Stimulated activated naive CD8-positive, alpha-beta T cell treated with anti-CD3 and anti-CD28 coated beads, Interleukin-15, Interleukin-2, amounts not matched to agents 100 U/mL and 50 U/mL, for 24 hours (primary cell): ENCODE data around the gene PNPLA3.

Source experiments
- ATAC-seq: fragments of 150-1000 bp; cut with Tn5 transposase; one replicate; pipeline ENCODE4 v1.10.0; 2021
- DNase-seq: peaks from one replicate; pipeline ENCODE4 v3.0.0; 2021

The PNPLA3 gene

GRCh38 chr22:43994006-43994405 lies 70.4 kb downstream of the PNPLA3 start:
- no peak for DNase-seq
- no peak for ATAC-seq

DNA sequence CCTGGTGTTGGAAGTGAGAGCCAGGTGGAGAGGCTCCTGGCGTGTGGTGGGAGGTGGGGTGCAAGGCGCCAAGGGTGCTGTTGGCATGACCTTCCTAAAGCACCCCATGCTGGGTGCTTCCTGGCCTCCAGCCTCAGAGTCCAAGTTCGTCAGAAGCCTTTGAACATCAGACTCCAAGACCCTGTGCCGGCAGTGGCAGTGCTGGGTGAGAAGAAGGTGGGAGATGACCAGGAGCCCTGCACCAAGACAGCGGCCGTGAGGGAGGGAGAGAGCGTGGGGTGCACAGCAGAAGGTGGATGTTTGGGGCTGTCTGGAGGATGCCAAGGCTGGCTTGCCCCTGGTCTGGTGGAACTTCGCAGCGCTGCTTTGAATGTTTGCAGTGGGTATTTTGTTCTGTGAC lies 70.8 kb downstream of the PNPLA3 start:
- ATAC-seq (no peak), DNase-seq (no peak)

DNA sequence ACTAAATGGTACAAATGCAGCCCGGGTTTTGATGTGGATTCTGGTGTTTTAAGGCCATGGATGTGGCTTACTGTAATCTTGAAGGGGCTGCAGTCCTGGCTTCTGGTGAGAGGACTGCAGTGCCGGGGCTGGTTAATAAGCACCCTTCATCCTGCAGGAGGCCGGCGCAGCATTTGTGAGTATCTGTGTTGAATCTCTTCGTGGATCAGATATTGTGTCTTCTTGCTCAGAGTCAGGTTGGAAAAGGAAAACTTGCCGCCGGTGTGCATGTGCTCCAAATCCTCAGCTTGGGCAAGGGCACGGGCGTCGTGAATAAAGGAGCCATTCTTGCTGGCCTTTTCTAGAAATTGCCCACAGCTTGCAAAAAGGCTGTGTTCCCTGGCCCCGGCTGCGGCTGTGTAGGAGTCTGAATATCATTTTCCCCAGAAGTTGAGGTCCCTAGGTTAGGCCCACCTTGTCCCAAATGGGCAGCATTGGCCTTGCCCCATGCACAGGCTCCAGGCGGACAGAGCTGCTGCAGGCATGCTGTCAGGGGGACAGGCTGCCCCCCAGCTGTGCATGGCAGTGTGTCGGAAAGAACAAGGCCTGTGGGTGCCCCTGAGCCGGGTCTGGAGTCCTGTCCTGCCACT lies 71.6 kb downstream of the PNPLA3 start:
- ATAC-seq (no peak), DNase-seq (no peak)

- peak; percentile 26 for ATAC-seq
- peak; percentile 17 for DNase-seq
Observed at GRCh38 chr22:43995798-43996169, 72.2 kb downstream of the PNPLA3 start.

DNA sequence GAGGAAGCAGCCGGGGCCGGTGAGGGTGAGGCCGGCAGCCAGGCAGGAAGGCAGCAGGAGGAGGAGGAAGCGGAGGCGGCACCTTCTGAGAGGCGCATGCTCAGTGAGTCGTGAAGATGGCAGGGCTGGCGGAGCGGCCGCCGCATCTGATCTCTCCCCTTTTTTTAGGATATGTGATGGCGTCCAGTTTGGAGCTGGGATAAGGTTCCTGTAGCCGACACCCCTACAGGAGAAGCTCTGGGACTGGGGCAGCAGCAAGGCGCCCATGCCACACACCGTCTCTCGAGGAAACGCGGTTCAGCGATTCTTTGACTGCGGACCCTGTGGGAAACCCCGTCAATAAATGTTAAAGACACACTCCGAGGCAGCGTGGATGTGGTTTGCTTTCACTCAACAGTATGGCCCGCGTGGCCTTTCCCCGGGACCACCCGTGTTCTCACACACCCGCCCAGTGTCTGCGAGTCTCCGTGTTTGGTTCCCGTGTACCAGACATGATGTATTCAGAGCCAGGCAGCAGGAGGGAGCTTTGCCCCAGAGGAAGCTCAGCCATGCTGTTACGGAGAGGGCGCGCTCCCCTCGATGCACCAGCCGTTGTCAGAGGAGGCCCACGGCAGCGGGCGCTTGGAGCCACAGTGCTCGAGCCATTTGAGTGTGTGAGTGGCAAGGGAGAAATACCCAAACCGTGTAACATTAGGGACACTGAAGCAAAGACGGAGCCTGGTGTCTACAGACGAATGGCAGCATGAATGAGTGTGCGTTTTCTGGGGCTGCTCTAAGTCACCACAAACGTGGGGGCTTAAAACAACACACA lies 72.8 kb downstream of the PNPLA3 start:
- ATAC-seq, result peak; percentile 80
- peak; percentile 77 for DNase-seq

- no peak for ATAC-seq
Observed at GRCh38 chr22:43996981-43997265, 73.3 kb downstream of the PNPLA3 start.

More at GRCh38 chr22:43996981-43997265, 73.3 kb downstream of the PNPLA3 start:
- DNase-seq, result no peak
